ENCODE data around the gene KLHL36.

- peak; percentile 76 for TF ChIP-seq POLR2A (IDR thresholded peaks at IDR 0.05; ENCODE audit: low read depth, low read length)
- peak; percentile 62; the same call in 1 of the 2 replicates for TF ChIP-seq POLR2AphosphoS5 (IDR thresholded peaks at IDR 0.05; ENCODE audit: low read depth, low read length)
- no peak for TF ChIP-seq TAF1 (IDR thresholded peaks at IDR 0.05; ENCODE audit: borderline replicate concordance, low read depth, low read length)
These were observed 40.6 kb upstream of the KLHL36 start for GRCh38 chr16:84607694-84608093.
